Caco-2 (cell line): ENCODE measurements around the gene BANP. TPM values are rescaled to one million over a fixed set of nuclear protein-coding genes. Genes with fewer than 3 reads are reported as not detected.

Source experiments
- BruUV-seq: library from RNA; stranded (reverse); fragments of 400-500 nt; replicated peaks from 2 replicates; lab custom pipeline; 2021; lab: Mats Ljungman, UMichigan
- CTCF ChIA-PET: fragments of 300-600 bp; sonication (Branson Sonifier 250); formaldehyde crosslinking; loops from one replicate; lab custom pipeline; 2022; ENCODE audit warnings: antibody characterized with exemption; lab: Charles Lee
- POLR2A ChIA-PET: fragments of 300-600 bp; sonication (Branson Sonifier 250); formaldehyde crosslinking; loops from one replicate; lab custom pipeline; 2022; ENCODE audit warnings: antibody characterized with exemption; lab: Charles Lee
- DNase-seq, 2 experiments: peaks; one replicate each; pipeline versions ENCODE4 v3.0.0 to v3.0.0-alpha.2; 2020 to 2022
- H3K27me3 ChIP-seq: replicated peaks from 2 replicates; pipeline ENCODE4 v1.6.0; 2011; ENCODE audit warnings: low read length; ENCODE audit not compliant: control insufficient read depth, insufficient read depth
- H3K36me3 ChIP-seq: 2 replicates; pipeline ENCODE4 v1.5.1; 2011; ENCODE audit warnings: low read length; ENCODE audit not compliant: control insufficient read depth, insufficient read depth
- H3K4me1 ChIP-seq: fragments of 250-450 bp; sonication (Bioruptor Pico); 2 replicates; pipeline ENCODE4 v1.5.1; 2020; ENCODE audit warnings: mild to moderate bottlenecking
- H3K4me3 ChIP-seq: 2 replicates; pipeline ENCODE4 v1.5.1; 2011; ENCODE audit warnings: low read depth, mild to moderate bottlenecking, control low read depth, low read length
- H3K9me3 ChIP-seq: fragments of 250-450 bp; sonication (Bioruptor Pico); 2 replicates; pipeline ENCODE4 v1.5.1; 2020; ENCODE audit warnings: mild to moderate bottlenecking, moderate library complexity
- H3K27ac Mint-ChIP-seq: one replicate; pipeline ENCODE4 v1.8.0; 2022; ENCODE audit warnings: mixed read lengths; ENCODE audit not compliant: unreplicated experiment
- H3K27me3 Mint-ChIP-seq: one replicate; pipeline ENCODE4 v1.8.0; 2022; ENCODE audit warnings: mixed read lengths; ENCODE audit not compliant: insufficient read depth, unreplicated experiment
- H3K36me3 Mint-ChIP-seq: one replicate; pipeline ENCODE4 v1.8.0; 2022; ENCODE audit warnings: mild to moderate bottlenecking, mixed read lengths; ENCODE audit not compliant: insufficient read depth, unreplicated experiment
- H3K4me1 Mint-ChIP-seq: one replicate; pipeline ENCODE4 v1.8.0; 2022; ENCODE audit warnings: low read depth, mixed read lengths; ENCODE audit not compliant: unreplicated experiment
- H3K4me3 Mint-ChIP-seq: one replicate; pipeline ENCODE4 v1.8.0; 2022; ENCODE audit warnings: mild to moderate bottlenecking, moderate library complexity, mixed read lengths; ENCODE audit not compliant: unreplicated experiment
- H3K9me3 Mint-ChIP-seq: one replicate; pipeline ENCODE4 v1.8.0; 2022; ENCODE audit warnings: mixed read lengths; ENCODE audit not compliant: unreplicated experiment
- intact Hi-C: fragments of 100-400 bp; cut with micrococcal nuclease; formaldehyde crosslinking; loops from one replicate; pipeline ENCODE4 v1.10.0; 2022; ENCODE audit not compliant: unreplicated experiment
- total RNA-seq: library from RNA; stranded (reverse); gene quantifications from 2 replicates; pipeline ENCODE4 v1.2.3, GENCODE V29; 2022
- TF ChIP-seq, protein P1 (sequence below), 2 experiments: fragments of 200-600 bp in 1 of 2; IDR thresholded peaks; 1 replicate in 1 of 2; 2 replicates in 1 of 2; pipeline versions ENCODE4 v1.5.1 to v1.8.0; 2011 to 2022; ENCODE audit warnings: antibody characterized with exemption in 1 of 2, control low read depth in 1 of 2, inconsistent platforms in 1 of 2, low read depth in 1 of 2, low read length in 1 of 2, mild to moderate bottlenecking in 1 of 2, moderate library complexity in 1 of 2; ENCODE audit not compliant: insufficient read depth in 1 of 2, severe bottlenecking in 1 of 2, unreplicated experiment in 1 of 2

BANP gene
- total RNA-seq, 1 experiment from 2014 or later, result 44.4 TPM

DNA sequence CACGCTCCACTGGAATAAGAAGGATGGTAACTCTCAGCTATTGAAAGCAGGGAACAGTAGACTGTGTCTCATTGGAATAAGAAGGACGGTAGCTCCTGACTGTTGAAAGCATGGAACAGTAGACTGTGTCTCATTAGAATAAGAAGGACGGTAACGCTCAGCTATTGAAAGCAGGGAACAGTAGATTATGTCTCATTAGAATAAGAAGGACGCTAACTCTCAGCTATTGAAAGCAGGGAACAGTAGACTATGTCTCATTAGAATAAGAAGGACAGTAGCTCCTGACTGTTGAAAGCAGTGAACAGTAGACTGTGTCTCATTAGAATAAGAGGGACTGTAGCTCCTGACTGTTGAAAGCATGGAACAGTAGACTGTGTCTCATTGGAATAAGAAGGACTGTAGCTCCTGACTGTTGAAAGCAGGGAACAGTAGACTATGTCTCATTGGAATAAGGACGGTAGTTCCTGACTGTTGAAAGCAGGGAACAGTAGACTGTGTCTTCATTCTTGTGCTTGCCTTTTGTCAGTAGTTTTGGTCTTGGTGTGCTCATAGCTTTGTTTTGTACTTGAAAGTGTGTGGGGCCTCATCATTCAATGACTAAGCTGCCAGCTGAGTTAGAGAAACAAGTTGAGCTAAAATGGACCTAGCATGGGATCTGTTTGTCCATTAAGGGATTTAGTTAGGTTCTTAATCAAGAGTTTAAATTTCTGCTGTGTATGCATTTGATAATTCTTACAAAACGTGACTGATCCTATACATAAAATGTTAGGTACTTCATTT lies 58.5 kb downstream of the BANP start:
- H3K27me3 Mint-ChIP-seq, result no peaks in the 10 kb centered on the region
- Histone ChIP-seq H3K4me1 (no peaks in the 10 kb centered on the region), H3K36me3 (peaks cover 1% of the 10 kb centered on the region; the same call in 1 of the 2 replicates), H3K9me3 (no peaks in the 10 kb centered on the region), H3K4me3 (no peak overlapping the region), H3K27me3 (no peaks in the 10 kb centered on the region)
- no peak overlapping the region for H3K27ac Mint-ChIP-seq
- H3K9me3 Mint-ChIP-seq, result no peaks in the 10 kb centered on the region
- TF ChIP-seq, protein P1, sequence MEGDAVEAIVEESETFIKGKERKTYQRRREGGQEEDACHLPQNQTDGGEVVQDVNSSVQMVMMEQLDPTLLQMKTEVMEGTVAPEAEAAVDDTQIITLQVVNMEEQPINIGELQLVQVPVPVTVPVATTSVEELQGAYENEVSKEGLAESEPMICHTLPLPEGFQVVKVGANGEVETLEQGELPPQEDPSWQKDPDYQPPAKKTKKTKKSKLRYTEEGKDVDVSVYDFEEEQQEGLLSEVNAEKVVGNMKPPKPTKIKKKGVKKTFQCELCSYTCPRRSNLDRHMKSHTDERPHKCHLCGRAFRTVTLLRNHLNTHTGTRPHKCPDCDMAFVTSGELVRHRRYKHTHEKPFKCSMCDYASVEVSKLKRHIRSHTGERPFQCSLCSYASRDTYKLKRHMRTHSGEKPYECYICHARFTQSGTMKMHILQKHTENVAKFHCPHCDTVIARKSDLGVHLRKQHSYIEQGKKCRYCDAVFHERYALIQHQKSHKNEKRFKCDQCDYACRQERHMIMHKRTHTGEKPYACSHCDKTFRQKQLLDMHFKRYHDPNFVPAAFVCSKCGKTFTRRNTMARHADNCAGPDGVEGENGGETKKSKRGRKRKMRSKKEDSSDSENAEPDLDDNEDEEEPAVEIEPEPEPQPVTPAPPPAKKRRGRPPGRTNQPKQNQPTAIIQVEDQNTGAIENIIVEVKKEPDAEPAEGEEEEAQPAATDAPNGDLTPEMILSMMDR (IDR thresholded peaks at IDR 0.05; ENCODE audit: insufficient read depth in 1 of 2, low read depth in 1 of 2, low read length in 1 of 2, severe bottlenecking in 1 of 2, unreplicated experiment in 1 of 2), result no peak
- CTCF ChIA-PET, result no interaction called here
- POLR2A ChIA-PET, result no interaction called here
- intact Hi-C loops, result no loop called here
- BruUV-seq, result no TSS peak
- H3K4me3 Mint-ChIP-seq, result no peak overlapping the region
- no peaks in the 10 kb centered on the region for H3K4me1 Mint-ChIP-seq
- DNase-seq, result no peak
- peaks cover 23% of the 10 kb centered on the region for H3K36me3 Mint-ChIP-seq

DNA sequence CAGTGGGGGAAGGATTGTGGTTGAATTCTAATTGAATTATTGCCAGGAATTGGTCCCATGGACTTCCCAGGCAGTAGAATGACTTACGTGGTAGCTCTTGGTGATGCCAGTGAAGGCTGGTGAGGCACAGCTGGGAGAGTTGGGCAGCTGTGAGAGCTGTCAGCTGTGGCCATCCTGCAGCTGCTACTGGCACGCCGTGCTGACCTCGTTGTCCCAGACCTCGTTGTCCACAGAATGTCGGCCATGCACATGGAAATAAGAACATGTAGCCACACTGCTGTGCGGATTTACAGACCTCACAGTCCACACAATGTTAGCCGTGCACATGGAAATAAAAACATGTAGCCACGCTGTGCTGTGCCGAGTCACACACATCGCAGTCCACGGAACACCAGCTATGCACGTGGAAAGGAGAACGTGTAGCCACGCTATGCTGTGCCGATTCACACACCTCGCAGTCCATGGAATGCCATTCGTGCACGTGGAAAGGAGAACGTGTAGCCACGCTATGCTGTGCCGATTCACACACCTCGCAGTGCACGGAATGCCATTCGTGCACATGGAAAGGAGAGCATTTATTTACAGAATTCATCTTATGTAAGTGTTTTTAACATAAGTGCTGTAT lies 59.2 kb downstream of the BANP start:
- POLR2A ChIA-PET, result no interaction called here
- TF ChIP-seq, protein P1 (IDR thresholded peaks at IDR 0.05; ENCODE audit: insufficient read depth in 1 of 2, low read depth in 1 of 2, low read length in 1 of 2, severe bottlenecking in 1 of 2, unreplicated experiment in 1 of 2), result no peak
- Histone ChIP-seq H3K36me3 (peaks cover 1% of the 10 kb centered on the region; the same call in 1 of the 2 replicates), H3K4me1 (no peaks in the 10 kb centered on the region), H3K9me3 (no peaks in the 10 kb centered on the region), H3K4me3 (no peak overlapping the region), H3K27me3 (no peaks in the 10 kb centered on the region)
- Mint-ChIP-seq H3K27me3 (no peaks in the 10 kb centered on the region), H3K27ac (no peak overlapping the region), H3K9me3 (no peaks in the 10 kb centered on the region), H3K4me1 (no peaks in the 10 kb centered on the region), H3K36me3 (peaks cover 23% of the 10 kb centered on the region), H3K4me3 (no peak overlapping the region)
- CTCF ChIA-PET, result no interaction called here
- no TSS peak for BruUV-seq
- intact Hi-C loops, result no loop called here
- DNase-seq, result no peak

DNA sequence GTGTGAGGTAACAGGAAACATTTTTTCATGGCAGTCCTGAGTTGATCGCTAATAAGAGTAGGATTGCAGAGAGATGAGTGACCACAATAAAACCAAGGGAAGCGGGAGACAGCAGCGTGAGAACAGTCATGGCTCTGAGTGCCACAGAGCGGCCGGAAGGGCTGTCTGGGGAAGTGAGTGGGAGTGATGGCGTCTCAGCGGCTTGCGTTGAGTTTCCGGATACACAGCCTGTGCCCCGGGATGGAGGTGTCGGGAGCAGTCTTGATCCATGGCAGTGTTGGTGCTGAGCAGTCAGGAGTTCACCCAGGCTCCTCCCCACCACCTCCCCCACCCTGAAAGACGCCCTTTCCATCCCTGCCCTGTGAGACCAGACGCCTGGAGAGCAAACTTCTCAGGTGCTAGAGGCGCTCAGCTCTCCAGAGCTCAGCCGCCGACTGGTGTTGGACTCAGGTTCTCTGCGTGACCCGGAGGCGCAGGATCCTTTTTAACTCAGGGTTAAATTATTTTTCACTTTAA lies 59.8 kb downstream of the BANP start:
- H3K9me3 Mint-ChIP-seq, result no peaks in the 10 kb centered on the region
- CTCF ChIA-PET, result no interaction called here
- BruUV-seq, result no TSS peak
- no peak overlapping the region for H3K27ac Mint-ChIP-seq
- peak in 1 of 2 experiments; percentile 17 for DNase-seq
- no peaks in the 10 kb centered on the region for H3K4me1 Mint-ChIP-seq
- H3K9me3 ChIP-seq, result no peaks in the 10 kb centered on the region
- intact Hi-C loops, result no loop called here
- peaks cover 20% of the 10 kb centered on the region for H3K36me3 Mint-ChIP-seq
- POLR2A ChIA-PET, result no interaction called here
- no peak overlapping the region for H3K4me3 ChIP-seq
- H3K36me3 ChIP-seq, result peaks cover 1% of the 10 kb centered on the region; the same call in 1 of the 2 replicates
- no peak overlapping the region for H3K4me3 Mint-ChIP-seq
- TF ChIP-seq, protein P1 (IDR thresholded peaks at IDR 0.05; ENCODE audit: insufficient read depth in 1 of 2, low read depth in 1 of 2, low read length in 1 of 2, severe bottlenecking in 1 of 2, unreplicated experiment in 1 of 2), result no peak
- H3K27me3 Mint-ChIP-seq, result no peaks in the 10 kb centered on the region
- no peaks in the 10 kb centered on the region for H3K27me3 ChIP-seq
- H3K4me1 ChIP-seq, result no peaks in the 10 kb centered on the region
